ENCODE data around the gene PCBD2. TPM values are rescaled to one million over a fixed set of nuclear protein-coding genes. Genes with fewer than 3 reads are reported as not detected.
"Not testable (repeated sequence)": the region's sequence is repeated elsewhere in the genome, so short reads cannot be mapped to it uniquely, and the experiment has no call there.

Gene PCBD2
- total RNA-seq (2014; rRNA removed; shearing (Covaris generic); ENCODE audit: low replicate concordance): 7.1 and 11.1 TPM in 2 replicates

DNA sequence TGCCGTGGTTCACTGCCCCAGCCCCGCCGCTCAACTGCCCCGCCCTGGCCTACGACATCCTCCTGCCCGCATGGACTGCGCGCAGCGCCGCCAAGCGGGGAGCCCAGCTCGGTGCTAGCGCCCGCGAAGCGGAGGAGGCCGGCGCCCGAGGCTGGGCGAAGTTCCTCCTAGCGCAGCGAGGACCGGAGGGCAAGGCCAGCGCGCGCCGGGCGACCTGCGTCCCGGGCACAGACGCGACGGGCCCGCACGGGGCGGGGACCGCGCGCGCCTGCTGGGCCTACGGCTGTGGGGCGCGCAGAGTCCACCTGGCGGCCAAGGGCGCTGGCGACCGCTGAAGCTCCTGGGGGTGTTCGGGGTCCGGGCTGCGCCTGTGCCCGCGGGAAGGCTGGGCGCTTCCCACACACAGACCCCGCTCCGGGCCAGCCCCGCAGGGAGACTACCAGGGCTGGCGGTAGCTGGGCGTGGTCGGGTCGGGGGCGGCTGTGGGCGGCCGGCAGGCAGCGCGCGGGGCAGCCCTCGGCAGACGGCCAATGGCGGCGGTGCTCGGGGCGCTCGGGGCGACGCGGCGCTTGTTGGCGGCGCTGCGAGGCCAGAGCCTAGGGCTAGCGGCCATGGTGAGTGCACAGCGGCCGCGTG, at the start of gene PCBD2:
PCBD2 (plus strand) TSS at position 522 of the 636 bp plus-strand sequence; CDS start at position 531, 9 bp downstream.
- DNase-seq: peak; percentile 97
- Histone ChIP-seq H3K36me3 (peaks cover 24% of the 10 kb centered on the region), H3K9me3 (no peaks in the 10 kb centered on the region), H3K4me3 (peak within 1 kb of the TSS; percentile 66), H3K27me3 (no peaks in the 10 kb centered on the region)

DNA sequence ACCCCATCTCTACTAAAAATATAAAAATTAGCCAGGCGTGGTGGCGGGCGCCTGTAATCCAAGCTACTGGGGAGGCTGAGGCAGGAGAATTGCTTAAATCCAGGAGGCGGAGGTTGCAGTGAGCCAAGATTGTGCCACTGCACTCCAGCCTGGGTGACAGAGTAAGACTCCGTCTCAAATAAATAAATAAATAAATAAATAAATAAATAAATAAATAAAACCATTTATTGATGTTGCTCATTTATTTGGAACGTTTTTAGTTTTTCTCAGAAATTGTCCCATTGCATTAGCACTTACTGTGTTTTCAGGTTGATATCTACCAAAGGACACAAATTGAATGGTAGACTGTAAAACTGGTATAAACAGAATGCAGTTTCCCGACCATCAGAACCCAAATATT, 48.5 kb upstream of the PCBD2 start:
- not testable (repeated sequence) for H3K4me3 ChIP-seq
- H3K36me3 ChIP-seq: peaks cover 83% of the 10 kb centered on the region

DNA sequence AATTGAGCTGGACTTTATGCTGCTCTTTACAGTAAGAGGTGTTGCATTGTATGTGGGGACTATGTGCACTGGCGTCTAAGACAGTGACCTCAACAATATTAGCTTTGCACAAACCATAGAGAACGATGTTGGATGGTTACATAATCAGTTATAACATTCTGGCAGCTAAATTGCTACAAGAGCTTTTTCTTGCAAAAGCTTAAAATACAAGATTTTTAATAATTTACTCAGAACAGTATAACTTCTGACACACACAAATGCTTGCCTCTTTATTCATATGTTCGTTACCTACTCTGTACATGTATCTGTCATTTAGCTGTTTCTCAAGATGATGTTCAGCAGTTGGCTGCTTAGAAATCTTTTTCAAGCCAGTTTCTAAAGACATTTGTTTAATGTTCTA, 47.5 kb upstream of the PCBD2 start:
- H3K36me3 ChIP-seq: peaks cover 74% of the 10 kb centered on the region
- no peak for DNase-seq
- H3K9me3 ChIP-seq: no peaks in the 10 kb centered on the region
- H3K4me3 ChIP-seq: no peak overlapping the region
- H3K27me3 ChIP-seq: no peaks in the 10 kb centered on the region

More for the DNA sequence above, 48.5 kb upstream of the PCBD2 start:
- not testable (repeated sequence) for H3K9me3 ChIP-seq, H3K27me3 ChIP-seq, DNase-seq

DNA sequence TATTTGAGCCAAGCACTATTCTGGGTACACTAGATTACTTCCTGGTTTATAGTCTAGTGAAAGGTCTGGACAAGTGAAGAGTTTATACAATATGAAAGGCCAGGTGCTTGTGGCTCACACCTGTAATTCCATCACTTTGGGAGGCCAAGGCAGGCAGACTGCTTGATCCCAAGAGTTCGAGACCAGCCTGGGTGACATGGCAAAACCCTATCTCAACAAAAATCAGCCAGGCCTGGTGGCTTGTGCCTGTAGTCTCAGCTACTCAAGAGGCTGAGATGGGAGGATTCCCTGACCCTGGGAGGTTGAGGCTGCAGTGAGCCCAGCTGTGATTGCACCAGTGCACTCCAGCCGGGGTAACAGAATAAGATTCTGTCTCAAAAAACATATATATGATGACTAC, 40.2 kb upstream of the PCBD2 start:
- Histone ChIP-seq H3K27me3 (no peaks in the 10 kb centered on the region), H3K4me3 (no peak overlapping the region), H3K36me3 (peaks cover 20% of the 10 kb centered on the region), H3K9me3 (no peaks in the 10 kb centered on the region)
- DNase-seq: no peak

DNA sequence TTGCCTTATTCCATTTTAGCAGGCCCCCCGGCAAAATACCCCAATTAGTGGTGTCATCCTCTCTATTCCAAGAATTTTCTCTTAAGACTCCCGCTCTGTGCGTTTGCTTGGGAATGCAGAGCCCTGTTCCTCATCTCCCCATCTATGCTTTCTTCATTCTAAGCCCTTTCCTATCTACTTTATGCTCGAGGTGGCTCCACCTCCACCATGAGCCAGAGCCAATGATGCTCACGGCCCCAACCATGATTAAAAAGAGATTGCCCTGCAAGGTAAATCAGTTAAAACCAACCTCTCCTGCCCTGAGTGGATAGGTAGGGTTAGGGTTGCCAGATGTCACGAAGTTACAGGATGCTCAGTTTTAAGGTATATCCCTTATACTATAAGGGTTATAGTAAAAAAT, 31.4 kb upstream of the PCBD2 start:
- Histone ChIP-seq H3K4me3 (peak overlapping the region; percentile 71), H3K9me3 (no peaks in the 10 kb centered on the region), H3K36me3 (peaks cover 7% of the 10 kb centered on the region), H3K27me3 (no peaks in the 10 kb centered on the region)
- DNase-seq: no peak

DNA sequence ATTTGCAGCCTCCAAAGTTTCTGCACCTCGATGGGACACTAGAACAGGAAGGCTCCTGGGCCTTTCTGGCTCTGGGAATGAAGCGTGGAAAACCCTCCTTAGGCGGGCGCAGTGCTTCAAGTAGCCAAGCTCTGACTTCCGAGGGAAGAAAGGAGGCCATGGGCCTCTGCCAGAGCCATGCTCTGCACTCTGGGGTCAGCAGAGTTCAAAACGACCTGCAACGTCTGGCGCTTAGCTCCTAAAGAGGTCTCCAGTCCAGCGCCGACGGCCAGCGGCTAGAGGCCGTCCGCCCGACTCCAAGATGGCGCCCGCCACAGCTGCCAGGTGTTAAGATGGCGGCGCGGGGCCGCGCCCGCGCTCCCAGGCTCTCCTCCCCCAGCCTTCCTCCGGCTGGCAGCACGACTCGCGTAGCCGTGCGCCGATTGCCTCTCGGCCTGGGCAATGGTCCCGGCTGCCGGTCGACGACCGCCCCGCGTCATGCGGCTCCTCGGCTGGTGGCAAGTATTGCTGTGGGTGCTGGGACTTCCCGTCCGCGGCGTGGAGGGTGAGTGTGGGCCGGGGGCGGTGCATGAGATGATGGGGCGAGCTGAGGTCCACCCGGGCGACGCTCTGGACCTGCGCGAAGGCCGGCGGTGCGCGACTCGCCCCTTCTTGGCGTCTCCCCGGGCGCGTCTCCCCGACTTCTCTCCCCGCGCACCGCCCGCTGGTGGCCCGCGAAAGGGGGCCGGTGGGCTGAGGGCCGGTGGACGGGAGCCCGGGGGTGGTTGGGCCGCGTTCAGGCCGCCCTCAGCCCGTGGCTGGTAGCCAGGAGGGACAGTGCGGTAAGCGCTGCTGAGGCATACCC, 30.7 kb upstream of the PCBD2 start, which contains the start of gene TXNDC15:
TXNDC15 (plus strand) TSS at position 385 of the 844 bp plus-strand sequence; CDS start at position 442, 57 bp downstream.
- Histone ChIP-seq H3K9me3 (no peaks in the 10 kb centered on the region), H3K27me3 (no peaks in the 10 kb centered on the region), H3K36me3 (peaks cover 7% of the 10 kb centered on the region), H3K4me3 (peak within 1 kb of the TSS; percentile 71)
- DNase-seq: peak; percentile 91

DNA sequence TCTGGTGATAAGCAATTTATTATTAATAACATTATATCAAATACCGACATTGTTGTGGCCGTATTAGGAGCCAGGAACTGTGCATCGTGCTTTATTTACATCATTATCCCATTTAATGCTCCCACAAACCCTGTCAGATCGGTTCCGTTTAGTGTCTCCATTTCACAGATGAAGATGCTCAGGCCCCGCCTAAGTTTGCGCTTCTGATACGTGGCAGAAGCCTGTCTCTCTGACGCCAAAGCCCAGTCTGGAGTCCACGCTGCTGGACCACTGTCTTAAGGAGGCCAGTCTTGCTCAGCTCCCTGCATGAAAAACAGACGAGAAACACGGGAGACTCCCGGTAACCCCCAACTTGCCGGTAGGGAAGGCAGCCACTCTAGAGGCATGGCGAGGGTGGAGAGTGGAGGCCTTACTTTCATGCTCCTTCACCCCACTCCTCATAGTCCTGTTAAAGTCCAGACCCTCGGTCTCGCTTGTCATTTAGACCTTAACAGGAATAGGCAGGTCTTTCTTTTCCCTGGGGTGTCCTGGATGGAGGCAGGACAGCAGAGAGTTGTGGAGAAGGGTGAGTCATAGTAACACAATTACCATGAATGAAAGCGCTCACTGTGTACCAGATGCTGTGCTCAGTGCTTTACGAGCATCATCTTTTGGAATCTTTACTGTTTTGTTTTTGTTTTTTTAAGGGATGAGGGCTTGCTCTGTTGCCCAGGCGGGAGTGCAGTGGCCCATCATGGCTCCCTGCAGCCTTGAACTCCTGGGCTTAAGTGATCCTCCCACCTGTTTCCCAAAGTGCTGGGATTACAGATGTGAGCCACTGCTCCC, 29.9 kb upstream of the PCBD2 start:
- peaks cover 7% of the 10 kb centered on the region for H3K36me3 ChIP-seq
- H3K9me3 ChIP-seq: no peaks in the 10 kb centered on the region
- DNase-seq: peak; percentile 79
- no peaks in the 10 kb centered on the region for H3K27me3 ChIP-seq
- peak overlapping the region; percentile 71 for H3K4me3 ChIP-seq

DNA sequence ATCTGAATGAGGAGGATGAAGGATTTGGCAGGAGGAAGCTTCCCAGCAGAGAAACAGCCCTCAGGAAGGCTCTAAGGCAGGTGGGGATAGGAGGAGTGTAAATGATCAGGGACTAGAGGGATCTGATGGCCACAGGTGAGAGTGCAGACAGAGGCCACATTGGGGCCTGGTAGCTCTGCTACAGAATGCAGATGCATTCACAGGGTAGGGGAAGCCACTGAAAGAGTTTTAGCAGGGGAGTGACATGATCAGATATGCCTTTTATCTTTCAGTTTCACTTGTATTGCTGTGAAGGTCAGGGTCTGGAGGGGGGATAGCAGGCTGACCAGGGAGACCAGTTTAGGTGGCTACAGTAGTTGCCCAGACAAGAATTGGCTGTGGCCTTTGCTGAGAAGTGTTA, 27.8 kb upstream of the PCBD2 start:
- H3K36me3 ChIP-seq: peaks cover 7% of the 10 kb centered on the region
- no peak for DNase-seq
- no peaks in the 10 kb centered on the region for H3K27me3 ChIP-seq
- no peak overlapping the region for H3K4me3 ChIP-seq
- H3K9me3 ChIP-seq: no peaks in the 10 kb centered on the region

DNA sequence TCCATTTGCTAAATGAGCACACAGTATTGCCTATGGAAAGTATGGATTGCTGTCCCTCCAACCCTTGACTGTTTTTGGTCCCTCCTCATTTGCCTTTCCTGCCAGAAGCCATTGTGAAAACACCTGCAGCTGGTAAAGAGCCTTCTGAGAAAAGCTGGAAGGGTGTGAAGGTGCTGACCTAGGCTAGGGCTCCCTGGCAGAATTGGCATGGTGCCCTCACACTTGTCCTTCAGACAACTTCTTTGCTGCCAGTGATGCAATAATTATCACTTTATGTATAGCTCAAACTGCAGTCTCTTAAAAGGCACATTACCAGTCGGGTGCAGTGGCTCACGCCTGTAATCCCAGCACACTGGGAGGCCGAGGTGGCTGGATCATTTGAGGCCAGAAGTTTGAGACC, 26.5 kb upstream of the PCBD2 start:
- Histone ChIP-seq H3K9me3 (no peaks in the 10 kb centered on the region), H3K27me3 (no peaks in the 10 kb centered on the region), H3K4me3 (no peak overlapping the region), H3K36me3 (peaks cover 7% of the 10 kb centered on the region)
- DNase-seq: no peak

DNA sequence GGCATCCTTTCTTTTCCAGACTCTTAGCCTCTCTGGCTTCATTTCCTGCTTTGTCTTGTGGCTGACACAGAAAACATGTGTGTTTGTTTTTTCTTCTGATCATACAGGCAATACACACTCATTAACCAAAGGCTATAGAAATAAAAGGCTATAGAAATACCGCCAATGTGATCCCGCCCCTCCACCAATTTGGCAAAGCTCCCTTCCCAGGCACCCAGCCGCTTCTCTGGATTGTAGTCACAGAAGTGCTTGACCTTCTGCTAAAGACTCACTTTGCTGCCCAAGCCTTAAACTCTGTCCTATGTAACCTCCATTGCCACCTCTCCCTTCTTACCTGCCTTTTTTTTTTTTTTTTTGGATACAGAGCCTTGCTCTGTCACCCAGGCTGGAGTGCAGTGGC, 25.5 kb upstream of the PCBD2 start:
- Histone ChIP-seq H3K4me3 (no peak overlapping the region), H3K27me3 (no peaks in the 10 kb centered on the region), H3K9me3 (no peaks in the 10 kb centered on the region), H3K36me3 (peaks cover 7% of the 10 kb centered on the region)
- no peak for DNase-seq

DNA sequence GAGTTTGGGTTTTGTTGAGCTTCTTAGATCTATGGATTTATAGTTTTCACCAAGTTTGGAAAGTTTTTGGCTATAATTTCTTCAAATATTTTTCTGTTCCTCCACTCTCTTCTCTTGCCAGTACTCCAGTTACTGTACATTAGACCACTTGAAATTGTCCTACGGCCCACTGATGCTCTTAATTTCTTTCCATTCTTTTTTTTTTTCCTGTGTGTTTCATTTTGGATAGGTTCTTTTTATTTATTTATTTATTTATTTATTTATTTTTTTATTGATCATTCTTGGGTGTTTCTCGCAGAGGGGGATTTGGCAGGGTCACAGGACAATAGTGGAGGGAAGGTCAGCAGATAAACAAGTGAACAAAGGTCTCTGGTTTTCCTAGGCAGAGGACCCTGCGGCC, 24.0 kb upstream of the PCBD2 start:
- not testable (repeated sequence) for H3K27me3 ChIP-seq, DNase-seq, H3K4me3 ChIP-seq, H3K36me3 ChIP-seq, H3K9me3 ChIP-seq

DNA sequence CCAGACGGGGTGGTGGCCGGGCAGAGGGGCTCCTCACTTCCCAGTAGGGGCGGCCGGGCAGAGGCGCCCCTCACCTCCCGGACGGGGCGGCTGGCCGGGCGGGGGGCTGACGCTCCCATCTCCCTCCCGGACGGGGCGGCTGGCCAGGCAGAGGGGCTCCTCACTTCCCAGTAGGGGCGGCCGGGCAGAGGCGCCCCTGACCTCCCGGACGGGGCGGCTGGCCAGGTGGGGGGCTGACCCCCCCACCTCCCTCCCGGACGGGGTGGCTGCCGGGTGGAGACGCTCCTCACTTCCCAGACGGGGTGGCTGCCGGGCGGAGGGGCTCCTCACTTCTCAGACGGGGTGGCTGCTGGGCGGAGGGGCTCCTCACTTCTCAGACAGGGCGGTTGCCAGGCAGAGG, 23.2 kb upstream of the PCBD2 start:
- H3K36me3 ChIP-seq, H3K4me3 ChIP-seq, H3K27me3 ChIP-seq, H3K9me3 ChIP-seq, DNase-seq: not testable (repeated sequence)

DNA sequence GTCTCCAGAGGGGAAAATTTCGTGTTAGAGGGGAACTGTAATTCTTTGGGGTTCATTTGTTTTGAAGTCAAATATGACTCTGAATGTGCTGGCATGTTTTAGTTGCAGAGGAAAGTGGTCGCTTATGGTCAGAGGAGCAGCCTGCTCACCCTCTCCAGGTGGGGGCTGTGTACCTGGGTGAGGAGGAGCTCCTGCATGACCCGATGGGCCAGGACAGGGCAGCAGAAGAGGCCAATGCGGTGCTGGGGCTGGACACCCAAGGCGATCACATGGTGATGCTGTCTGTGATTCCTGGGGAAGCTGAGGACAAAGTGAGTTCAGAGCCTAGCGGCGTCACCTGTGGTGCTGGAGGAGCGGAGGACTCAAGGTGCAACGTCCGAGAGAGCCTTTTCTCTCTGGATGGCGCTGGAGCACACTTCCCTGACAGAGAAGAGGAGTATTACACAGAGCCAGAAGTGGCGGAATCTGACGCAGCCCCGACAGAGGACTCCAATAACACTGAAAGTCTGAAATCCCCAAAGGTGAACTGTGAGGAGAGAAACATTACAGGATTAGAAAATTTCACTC, 17.3 kb upstream of the PCBD2 start:
- H3K4me3 ChIP-seq: no peak overlapping the region
- no peaks in the 10 kb centered on the region for H3K27me3 ChIP-seq
- peaks cover 31% of the 10 kb centered on the region for H3K36me3 ChIP-seq
- DNase-seq: no peak
- peaks cover 9% of the 10 kb centered on the region; the same call in 1 of the 2 replicates for H3K9me3 ChIP-seq

DNA sequence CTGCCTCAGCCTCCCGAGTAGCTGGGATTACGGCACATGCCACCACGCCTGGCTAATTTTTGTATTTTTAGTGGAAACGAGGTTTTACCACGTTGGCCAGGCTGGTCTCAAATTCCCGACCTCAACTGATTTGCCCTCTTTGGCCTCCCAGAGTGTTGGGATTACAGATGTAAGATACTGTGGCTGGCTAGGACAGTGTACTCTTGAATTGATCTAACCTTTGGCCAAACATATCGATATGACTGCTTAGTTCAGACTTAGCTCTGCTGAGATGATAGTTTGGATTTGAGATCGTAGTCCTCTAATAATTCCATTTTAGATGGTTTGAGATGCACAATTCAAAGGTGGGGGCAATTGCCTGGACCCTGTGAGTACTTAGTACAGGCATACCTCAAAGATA, 15.6 kb upstream of the PCBD2 start:
- DNase-seq: no peak
- no peak overlapping the region for H3K4me3 ChIP-seq
- H3K27me3 ChIP-seq: no peaks in the 10 kb centered on the region
- H3K36me3 ChIP-seq: peaks cover 43% of the 10 kb centered on the region
- H3K9me3 ChIP-seq: peaks cover 9% of the 10 kb centered on the region; the same call in 1 of the 2 replicates

DNA sequence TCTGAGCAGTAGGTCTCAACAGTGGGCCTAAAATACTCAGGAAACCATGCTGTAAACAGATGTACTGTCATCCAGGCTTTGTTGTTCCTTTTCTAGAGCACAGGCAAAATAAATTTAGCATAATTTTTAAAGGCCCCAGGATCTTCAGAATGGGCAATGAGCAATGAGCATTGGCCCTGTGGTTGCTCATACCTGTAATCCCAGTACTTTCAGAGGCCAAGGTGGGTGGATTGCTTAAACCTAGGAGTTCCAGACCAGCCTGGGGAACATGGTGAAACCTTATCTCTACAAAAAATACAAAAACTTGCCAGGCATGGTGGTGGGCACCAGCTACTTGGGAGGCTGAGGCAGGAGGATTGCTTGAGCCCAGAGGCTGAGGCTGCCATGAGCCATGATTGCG, 13.5 kb upstream of the PCBD2 start:
- no peak overlapping the region for H3K4me3 ChIP-seq
- no peak for DNase-seq

DNA sequence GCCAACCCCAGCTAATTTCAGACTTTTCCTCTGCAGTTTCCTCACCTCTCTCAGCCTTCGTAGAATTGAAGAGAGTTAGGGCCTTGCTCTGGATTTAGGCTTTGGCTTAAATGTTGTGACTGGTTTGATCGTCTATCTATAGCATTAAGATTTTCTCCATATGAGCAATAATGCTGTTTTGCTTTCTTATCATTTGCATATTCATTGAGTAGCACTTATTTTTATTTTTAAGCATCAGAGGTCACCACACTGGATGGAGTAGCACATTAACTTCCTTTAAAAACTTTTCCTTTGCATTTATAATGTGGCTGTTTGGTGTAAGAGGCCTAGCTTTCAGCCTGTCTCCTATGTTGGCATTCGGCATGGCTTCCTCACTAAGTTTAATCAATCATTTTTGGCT, 12.6 kb upstream of the PCBD2 start:
- H3K4me3 ChIP-seq: no peak overlapping the region
- H3K27me3 ChIP-seq: no peaks in the 10 kb centered on the region
- DNase-seq: no peak
- peaks cover 9% of the 10 kb centered on the region; the same call in 1 of the 2 replicates for H3K9me3 ChIP-seq
- peaks cover 43% of the 10 kb centered on the region for H3K36me3 ChIP-seq

More for the DNA sequence above, 13.5 kb upstream of the PCBD2 start:
- peaks cover 9% of the 10 kb centered on the region; the same call in 1 of the 2 replicates for H3K9me3 ChIP-seq
- H3K27me3 ChIP-seq: no peaks in the 10 kb centered on the region
- peaks cover 43% of the 10 kb centered on the region for H3K36me3 ChIP-seq
